GM18499 (cell line): ENCODE results near the gene DENND1A.
A peak's percentile ranks its signal among the peaks of the same experiment; 100 is the strongest.

Source experiments
- ATAC-seq: cut with Tn5 transposase; IDR thresholded peaks from one replicate; pipeline ENCODE4 v1.9.1; 2021; ENCODE audit warnings: moderate number of reproducible peaks; ENCODE audit not compliant: insufficient read depth, unreplicated experiment

The DENND1A gene

GRCh38 chr9:123695386-123695785 is 234.5 kb downstream of the DENND1A start:
- ATAC-seq: no peak

DNA sequence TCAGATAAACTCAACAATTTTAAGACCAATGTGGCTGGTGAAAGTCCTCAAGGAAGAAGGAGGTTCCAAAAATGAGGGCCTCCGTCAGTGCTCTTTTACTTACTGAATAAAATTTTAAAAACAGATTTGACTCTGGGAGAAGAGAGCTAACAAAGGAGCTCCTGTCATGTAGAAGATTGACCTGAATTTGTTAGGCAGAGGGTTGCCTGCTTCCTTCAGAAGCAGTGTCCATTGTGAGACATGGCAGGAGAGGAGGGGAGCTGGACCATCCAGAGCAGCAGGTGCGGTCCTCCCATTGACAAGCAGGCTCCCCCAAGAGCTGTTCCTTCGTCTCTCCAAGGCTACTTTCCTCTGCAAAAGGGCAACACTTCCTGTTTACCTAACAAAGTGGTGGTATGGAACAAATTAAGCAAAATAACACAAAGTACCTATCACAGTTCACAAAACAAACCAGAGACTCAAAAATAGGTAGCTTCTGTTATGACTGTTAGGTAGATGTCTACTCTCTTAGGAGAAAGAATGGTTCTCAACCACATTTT is 238.1 kb downstream of the DENND1A start:
- no peak for ATAC-seq

DNA sequence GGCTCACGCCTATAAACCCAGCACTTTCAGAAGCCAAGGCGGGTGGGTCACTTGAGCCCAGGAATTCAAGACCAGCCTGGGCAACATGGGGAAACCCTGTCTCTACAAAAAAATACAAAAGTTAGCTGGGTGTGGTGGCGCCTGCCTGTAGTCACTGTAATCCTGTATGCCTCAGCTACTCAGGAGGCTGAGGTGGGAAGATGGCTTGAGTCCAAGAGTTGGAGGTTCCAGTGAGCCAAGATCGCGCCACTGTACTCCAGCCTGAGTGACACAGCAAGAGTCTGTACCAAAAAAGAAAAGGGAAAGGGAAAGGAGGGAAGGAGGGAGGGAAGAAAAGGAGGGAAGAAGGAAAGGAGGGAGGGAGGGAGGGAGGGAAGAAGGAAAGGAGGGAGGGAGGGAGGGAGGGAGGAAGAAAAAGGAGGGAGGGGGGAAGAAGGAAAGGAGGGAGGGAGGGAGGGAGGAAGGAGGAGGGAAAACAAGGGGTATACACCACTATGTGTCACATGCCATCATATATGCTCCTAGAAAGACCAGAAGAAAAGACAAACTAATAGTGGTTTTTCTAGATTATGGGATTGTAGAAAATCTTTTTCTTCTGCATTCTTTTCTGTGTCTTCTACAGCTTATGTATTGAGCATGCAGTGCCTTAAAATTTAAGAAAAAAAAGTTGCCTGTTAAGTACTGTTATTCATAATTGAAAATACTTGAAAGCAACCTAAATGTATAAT is 240.1 kb downstream of the DENND1A start:
- no peak for ATAC-seq

DNA sequence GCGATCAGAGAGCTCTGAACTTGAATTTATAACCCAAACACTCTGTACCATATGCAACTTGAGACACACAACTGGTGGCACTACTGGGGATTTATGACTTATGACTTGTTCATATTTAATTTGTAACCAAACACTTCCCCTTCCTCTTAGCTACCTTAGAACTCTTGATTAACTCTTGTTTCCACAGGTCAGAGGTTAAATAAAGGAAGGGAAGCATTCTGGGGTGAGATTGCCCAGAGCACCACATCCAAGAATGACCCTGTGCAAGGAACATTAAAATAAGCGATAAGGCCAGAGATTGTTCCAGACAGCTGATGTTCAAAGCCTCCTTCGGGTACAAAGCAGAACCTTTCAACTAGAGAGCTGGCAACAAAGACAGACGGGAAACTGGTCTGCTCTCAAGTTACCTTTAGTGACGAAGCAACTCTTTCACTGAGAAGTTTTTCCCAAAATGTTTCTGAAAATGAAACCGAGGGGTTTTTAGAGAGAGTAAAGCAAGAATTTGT is 242.6 kb downstream of the DENND1A start:
- no peak for ATAC-seq

GRCh38 chr9:123686829-123687192 is 243.1 kb downstream of the DENND1A start:
- ATAC-seq: no peak

DNA sequence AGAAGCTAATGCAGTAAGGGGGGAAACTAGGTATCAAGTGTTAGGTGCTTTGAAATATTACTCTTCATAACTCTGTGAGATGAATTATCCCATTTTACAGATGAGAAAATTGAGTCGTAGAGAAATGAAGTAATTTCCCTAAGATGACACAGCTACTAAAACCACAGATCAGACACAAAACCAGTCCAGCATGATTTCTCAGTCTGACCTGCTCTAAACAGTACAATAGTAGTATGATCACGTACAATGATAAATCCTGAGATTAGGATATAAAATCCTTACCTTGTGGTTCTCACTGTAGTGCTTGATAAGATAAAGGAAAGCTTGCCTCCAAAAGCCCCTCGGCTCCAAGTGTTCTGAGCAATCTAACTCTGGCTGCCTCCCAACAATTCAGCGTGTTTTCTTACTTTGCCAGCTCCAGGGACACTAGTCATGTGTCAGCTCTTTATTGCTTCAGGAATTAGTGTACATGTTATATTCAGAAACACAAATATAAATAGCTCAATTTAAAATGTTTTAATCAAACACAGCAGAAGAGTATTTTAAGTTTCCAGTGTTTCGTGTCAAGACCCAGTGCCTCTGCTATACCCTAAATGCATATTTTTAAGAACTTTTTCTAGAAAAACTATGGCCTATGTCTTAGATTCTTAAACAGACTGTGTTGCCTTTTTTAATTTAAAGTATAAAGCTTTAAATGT is 243.6 kb downstream of the DENND1A start:
- no peak for ATAC-seq

GRCh38 chr9:123685489-123686083 is 244.3 kb downstream of the DENND1A start:
- no peak for ATAC-seq

- no peak for ATAC-seq
These were observed 245.4 kb downstream of the DENND1A start for GRCh38 chr9:123684393-123685149.

DNA sequence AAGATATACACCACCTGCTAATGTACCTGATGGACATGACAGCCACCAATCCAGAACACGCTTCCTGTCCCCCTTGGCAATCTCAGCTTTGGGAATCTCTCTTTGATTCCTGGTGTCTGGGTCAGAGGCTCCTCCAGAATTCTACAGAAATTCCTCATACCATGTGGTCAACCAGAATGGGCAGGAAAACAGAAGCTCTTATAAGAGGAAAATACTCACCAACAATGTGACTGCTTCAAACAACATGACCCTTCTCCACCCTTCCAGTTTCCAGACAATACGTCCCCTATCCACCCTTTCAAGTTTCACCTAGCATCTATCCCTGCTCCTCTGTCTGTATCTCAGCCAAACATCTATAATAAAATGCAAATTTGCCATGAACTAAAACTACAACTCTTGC is 247.2 kb downstream of the DENND1A start:
- ATAC-seq: no peak

- no peak for ATAC-seq
These were observed 249.6 kb downstream of the DENND1A start for GRCh38 chr9:123680352-123680751.

DNA sequence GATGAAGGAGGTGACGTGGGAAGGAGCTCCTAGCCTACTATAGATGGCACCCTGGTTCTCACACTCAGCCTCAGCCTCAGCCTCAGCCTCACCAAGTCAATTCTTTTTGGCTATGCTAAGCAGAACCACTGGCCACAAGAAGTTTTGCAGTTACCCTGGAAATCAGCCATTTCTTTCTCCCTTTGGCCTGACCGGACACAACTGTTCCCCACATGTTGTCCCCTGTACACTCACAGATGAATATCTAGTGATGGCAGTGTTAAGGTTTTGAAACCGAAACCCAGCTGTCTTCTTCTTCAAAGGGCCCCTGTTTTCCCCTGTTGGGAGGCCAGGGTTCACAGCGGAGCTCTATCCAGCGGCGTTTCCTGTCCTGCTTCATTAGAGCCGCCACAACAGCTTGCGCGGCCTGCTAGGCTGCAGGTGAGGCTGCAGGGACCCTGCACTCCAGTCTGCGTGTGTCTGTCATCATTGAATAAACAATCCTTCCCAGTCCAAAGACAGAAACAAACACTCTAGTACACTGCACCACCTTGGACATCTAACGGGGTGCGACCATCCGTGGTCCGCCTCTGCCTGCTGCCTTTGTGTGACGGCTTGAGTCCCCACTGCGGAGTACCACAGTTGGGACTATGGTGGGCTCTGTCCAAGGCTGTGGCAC is 250.5 kb downstream of the DENND1A start:
- peak; percentile 87 for ATAC-seq

DNA sequence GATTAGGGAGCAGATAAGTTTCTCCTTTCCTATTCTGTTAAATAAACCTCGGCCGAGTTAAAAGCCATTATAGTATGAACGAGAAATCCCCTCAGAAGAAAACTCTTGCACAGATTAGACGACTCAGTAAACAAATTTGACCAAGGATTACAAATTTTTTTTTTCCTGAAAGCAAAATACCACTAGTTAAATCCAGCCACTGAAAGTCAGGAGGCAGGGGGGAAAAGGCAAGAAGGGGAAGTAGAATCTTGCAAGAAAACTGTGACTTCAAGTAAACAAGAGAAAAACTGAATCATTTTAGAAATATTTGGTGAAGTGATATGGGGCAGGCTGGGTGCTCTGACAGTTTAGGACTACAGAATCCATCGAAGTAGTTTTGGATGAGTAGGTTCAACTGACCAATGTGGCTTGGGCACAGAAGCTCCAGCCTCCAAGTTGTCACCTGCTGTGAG is 251.0 kb downstream of the DENND1A start:
- ATAC-seq: no peak

GRCh38 chr9:123678038-123678877 is 251.7 kb downstream of the DENND1A start:
- no peak for ATAC-seq

- no peak for ATAC-seq
These were observed 253.1 kb downstream of the DENND1A start for GRCh38 chr9:123676869-123677268.

- no peak for ATAC-seq
These were observed 260.6 kb downstream of the DENND1A start for GRCh38 chr9:123669346-123669745.

DNA sequence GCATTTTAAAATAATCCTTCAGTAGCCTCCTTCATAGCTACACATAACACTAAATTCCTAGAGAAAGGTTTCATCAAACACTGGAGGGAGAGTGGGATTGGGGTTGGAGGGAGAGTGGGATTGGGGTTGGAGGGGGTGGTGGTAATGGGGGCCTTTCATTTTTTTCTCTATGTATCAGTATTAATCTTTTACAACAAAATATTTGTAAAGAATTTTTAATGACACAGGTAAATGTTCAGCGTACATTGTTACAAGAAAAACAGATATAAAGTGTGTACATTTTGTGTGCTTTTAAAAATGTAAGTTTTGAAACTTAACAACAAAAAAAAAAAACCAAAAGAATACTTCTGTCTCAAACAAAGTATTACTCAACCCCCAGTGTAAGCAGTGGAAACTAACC is 266.4 kb downstream of the DENND1A start:
- ATAC-seq: no peak

DNA sequence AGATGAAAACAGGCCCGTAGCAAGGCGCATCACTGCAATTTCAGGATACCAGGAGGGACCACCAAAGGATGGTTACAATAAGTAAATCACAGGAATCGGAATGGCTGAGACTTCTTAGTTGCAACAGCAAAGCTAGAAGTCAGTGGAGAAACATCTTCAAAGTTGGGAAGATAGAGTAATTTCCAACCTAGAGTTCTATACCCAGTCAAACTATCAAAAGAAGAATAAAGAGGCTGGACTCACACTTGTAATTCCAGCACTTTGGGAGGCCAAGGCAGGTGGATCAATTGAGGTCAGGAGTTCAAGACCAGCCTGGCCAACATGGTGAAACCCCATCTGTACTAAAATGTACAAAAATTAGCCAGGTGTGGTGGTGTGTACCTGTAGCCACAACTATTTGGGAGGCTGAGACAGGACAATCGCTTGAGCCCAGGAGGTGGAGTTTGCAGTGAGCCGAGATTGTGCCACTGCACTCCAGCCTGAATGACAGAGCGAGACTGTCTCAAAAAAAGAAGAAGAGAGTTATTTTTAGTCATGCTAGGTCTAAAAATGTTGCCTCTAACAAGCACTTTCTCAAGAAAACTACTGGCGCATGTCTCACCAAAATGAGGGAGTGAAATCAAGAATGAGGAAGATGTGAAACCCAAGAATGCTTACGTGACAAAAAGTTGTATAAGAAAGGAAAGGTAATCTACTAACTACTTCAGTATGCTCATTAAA is 267.7 kb downstream of the DENND1A start:
- no peak for ATAC-seq

DNA sequence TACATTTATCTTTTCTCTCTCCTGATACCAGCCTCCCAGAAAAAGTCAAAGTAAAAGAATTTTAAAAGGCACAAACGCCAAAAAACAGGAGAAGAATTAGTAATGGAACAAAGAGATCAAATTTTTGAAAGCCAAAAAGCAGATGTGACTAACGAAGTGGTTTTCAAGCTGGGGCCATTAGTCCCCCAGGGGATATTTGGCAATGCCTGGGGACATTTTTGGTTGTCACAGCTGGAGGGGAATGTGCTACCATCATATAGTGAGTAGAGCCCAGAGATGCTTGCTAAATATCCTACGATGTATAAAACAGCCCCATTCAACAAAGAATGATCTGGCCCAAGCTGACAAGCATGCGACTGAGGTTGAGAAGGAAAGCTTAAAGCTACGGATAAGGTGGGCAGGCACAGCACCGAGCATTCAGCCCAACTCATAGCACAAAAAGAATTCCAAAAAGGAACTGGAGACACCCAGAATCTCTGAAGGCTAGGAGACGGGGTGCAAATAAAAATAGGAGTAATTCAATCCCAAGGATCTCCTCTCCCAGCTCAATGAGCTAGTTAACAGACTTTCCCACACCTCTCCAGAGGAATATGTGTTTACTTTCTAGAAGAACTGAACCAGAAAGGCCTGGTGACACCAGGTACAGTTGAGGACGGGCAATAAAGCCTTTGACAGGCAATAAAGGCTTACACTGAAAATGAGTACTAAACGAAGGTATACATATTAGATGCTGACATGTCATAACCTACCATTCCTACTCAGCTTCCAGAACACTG is 269.0 kb downstream of the DENND1A start:
- no peak for ATAC-seq
